ENCODE measurements around the gene CDH4. TPM values are rescaled to one million over a fixed set of nuclear protein-coding genes. Genes with fewer than 3 reads are reported as not detected.

CDH4 gene
- total RNA-seq, 1 experiment from 2014 or later = 25.0 TPM

DNA sequence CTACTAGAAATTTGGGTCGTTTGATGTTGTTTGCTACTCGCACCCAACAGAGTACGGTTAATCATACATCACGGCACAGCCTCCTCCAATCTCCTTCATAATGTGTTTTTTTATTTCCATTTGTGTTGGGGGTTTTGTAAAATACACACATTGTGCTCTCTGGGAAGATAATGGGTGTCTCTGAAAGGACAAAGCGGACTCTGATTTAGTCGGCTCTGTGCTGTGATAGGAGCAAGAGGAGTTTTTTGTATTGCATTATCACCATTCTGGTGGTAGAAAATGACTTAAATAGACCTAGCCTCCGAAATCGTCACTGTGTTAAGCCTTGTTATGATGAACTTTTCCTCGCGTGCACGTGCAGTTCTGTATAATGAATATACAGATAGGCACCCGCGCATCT, 196.3 kb downstream of the CDH4 start:
- Mint-ChIP-seq H3K4me3 (ENCODE audit: unreplicated experiment) (no peak overlapping the region), H3K27me3 (ENCODE audit: insufficient read depth, unreplicated experiment) (no peaks in the 10 kb centered on the region), H3K9me3 (ENCODE audit: unreplicated experiment) (no peaks in the 10 kb centered on the region), H3K27ac (ENCODE audit: low read depth, unreplicated experiment) (no peak overlapping the region), H3K36me3 (ENCODE audit: insufficient read depth, unreplicated experiment) (peaks cover 6% of the 10 kb centered on the region), H3K4me1 (ENCODE audit: insufficient read depth, unreplicated experiment) (no peaks in the 10 kb centered on the region)
- no peak for TF ChIP-seq CTCF (IDR thresholded peaks at IDR 0.05; ENCODE audit: unreplicated experiment)
- no peak for DNase-seq (ENCODE audit: unreplicated experiment)
- POLR2A ChIA-PET = no interaction called here
- BruUV-seq (replicated peaks) = no TSS peak
- CTCF ChIA-PET = no interaction called here
- intact Hi-C loops (cut with micrococcal nuclease) = no loop called here

DNA sequence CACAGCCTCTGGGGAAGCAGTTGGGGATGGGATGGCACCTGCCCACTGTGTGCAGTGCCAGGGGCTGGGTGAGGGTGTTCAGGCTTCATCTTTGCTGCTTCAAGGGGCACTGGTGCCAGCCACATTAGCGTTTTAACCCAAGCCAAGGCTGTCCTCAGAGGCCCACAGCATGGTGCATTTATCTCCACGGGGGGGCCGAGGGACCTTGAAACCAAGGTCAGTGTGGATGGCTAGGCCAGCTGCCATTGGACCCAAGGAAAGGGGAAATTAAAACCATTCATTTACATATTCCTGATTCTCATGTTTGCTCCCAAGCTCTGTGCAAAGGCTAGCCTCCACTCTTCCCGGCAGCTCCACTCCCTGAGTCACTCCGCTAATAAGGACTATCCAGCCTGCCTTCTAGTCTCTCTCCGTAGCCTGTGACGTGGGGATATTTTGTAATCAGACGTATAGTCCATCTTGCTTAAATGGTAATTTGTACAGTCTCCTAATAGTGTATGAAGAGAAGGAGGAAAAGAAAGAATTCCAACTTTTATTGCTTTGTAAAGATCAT, 197.1 kb downstream of the CDH4 start:
- no TSS peak for BruUV-seq (replicated peaks)
- peaks cover 6% of the 10 kb centered on the region for H3K36me3 Mint-ChIP-seq (ENCODE audit: insufficient read depth, unreplicated experiment)
- H3K27me3 Mint-ChIP-seq (ENCODE audit: insufficient read depth, unreplicated experiment) = no peaks in the 10 kb centered on the region
- no peaks in the 10 kb centered on the region for H3K9me3 Mint-ChIP-seq (ENCODE audit: unreplicated experiment)
- no peaks in the 10 kb centered on the region for H3K4me1 Mint-ChIP-seq (ENCODE audit: insufficient read depth, unreplicated experiment)
- DNase-seq (ENCODE audit: unreplicated experiment) = no peak
- H3K4me3 Mint-ChIP-seq (ENCODE audit: unreplicated experiment) = no peak overlapping the region
- intact Hi-C loops (cut with micrococcal nuclease) = no loop called here
- CTCF ChIA-PET = no interaction called here
- TF ChIP-seq CTCF (IDR thresholded peaks at IDR 0.05; ENCODE audit: unreplicated experiment) = no peak
- POLR2A ChIA-PET = no interaction called here
- no peak overlapping the region for H3K27ac Mint-ChIP-seq (ENCODE audit: low read depth, unreplicated experiment)

DNA sequence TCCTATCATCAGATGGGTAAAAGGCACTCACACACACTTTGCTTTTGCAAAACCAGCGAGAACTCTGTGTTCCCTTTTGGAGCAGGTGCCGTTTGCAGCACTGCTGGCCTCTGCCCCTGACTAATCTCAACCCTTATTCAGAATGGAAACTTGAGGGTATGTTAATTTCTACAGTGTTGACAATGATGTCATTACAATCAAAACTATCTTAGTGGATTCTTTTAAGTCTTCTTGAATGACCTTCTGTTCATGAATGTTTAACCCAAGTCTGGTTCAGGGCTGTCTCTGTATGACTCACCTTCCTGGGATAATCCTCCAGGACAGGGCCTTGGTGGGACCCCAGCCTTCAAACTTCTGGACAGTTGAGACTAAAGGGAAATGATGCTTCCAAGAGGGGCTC, 197.9 kb downstream of the CDH4 start:
- ChIA-PET POLR2A (interaction anchor here (0.6 kb wide), 1 partner anchor 25 kb away, joined by 3 read pairs; no protein-coding TSS in a partner anchor), CTCF (no interaction called here)
- H3K36me3 Mint-ChIP-seq (ENCODE audit: insufficient read depth, unreplicated experiment) = peaks cover 6% of the 10 kb centered on the region
- BruUV-seq (replicated peaks) = no TSS peak
- no peaks in the 10 kb centered on the region for H3K9me3 Mint-ChIP-seq (ENCODE audit: unreplicated experiment)
- TF ChIP-seq CTCF (IDR thresholded peaks at IDR 0.05; ENCODE audit: unreplicated experiment) = no peak
- H3K4me1 Mint-ChIP-seq (ENCODE audit: insufficient read depth, unreplicated experiment) = no peaks in the 10 kb centered on the region
- DNase-seq (ENCODE audit: unreplicated experiment) = no peak
- H3K27ac Mint-ChIP-seq (ENCODE audit: low read depth, unreplicated experiment) = no peak overlapping the region
- intact Hi-C loops (cut with micrococcal nuclease) = no loop called here
- H3K4me3 Mint-ChIP-seq (ENCODE audit: unreplicated experiment) = no peak overlapping the region
- H3K27me3 Mint-ChIP-seq (ENCODE audit: insufficient read depth, unreplicated experiment) = no peaks in the 10 kb centered on the region

GRCh38 chr20:61450549-61450948, 198.5 kb downstream of the CDH4 start:
- BruUV-seq (replicated peaks) = no TSS peak
- no peak for DNase-seq (ENCODE audit: unreplicated experiment)
- no peak for TF ChIP-seq CTCF (IDR thresholded peaks at IDR 0.05; ENCODE audit: unreplicated experiment)
- H3K4me3 Mint-ChIP-seq (ENCODE audit: unreplicated experiment) = no peak overlapping the region
- CTCF ChIA-PET = no interaction called here
- peaks cover 6% of the 10 kb centered on the region for H3K36me3 Mint-ChIP-seq (ENCODE audit: insufficient read depth, unreplicated experiment)
- no peaks in the 10 kb centered on the region for H3K27me3 Mint-ChIP-seq (ENCODE audit: insufficient read depth, unreplicated experiment)
- no peak overlapping the region for H3K27ac Mint-ChIP-seq (ENCODE audit: low read depth, unreplicated experiment)
- peaks cover 1% of the 10 kb centered on the region for H3K9me3 Mint-ChIP-seq (ENCODE audit: unreplicated experiment)
- POLR2A ChIA-PET = no interaction called here
- H3K4me1 Mint-ChIP-seq (ENCODE audit: insufficient read depth, unreplicated experiment) = no peaks in the 10 kb centered on the region
- intact Hi-C loops (cut with micrococcal nuclease) = no loop called here

Data from MCF 10A (cell line).